CD4-positive, alpha-beta T cell treated with Interleukin-4 for 1 hour (primary cell): ENCODE measurements around the gene SEC23B.
"Not testable (repeated sequence)": the region's sequence is repeated elsewhere in the genome, so short reads cannot be mapped to it uniquely, and the experiment has no call there.

ENCODE experiments used
- DNase-seq, 2 donors: peaks; one replicate each; pipeline ENCODE4 v3.0.0-alpha.2; 2020 to 2022

SEC23B gene

GRCh38 chr20:18507218-18508191, at the start of gene SEC23B:
TSS of gene SEC23B (plus strand) at chr20:18507940. CDS start at chr20:18510836, 2,896 bp downstream.
- DNase-seq = peak; percentile 99

DNA sequence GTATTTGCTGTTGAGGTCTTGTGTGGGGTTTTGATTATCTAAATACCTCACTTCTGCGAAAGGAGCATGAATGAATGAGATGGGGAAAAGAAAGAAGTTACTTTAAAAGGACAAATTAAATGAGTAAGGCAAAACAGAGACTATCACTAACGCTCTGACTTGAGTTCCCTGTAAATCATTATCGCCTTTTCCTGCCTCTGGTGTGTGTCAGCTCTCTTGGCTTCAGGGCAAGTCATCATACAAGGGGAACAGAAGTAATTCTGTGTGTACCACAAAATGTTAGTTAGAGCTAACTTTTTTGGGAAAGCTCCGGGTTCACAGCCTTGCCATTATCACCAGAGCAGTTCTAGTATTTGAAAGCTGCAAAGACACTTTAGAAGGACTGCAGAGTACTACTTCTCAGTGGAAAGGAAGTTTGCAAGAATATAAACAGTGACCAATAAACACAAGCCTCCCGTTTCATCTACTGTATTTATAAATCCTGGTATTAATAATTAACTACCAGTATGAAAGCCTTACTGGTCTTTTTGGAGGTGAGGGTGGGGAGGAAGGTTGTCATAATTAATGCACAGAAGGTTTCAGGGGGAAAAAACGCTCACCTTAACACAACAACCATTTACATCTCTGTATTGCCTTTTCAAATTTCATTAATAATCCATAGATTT, 42.1 kb upstream of the SEC23B start:
- no peak for DNase-seq

GRCh38 chr20:18466574-18466893, 41.2 kb upstream of the SEC23B start:
- no peak for DNase-seq

- DNase-seq = peak; percentile 94 to 95
These were observed 40.6 kb upstream of the SEC23B start, which contains the start of the genes DZANK1 and POLR3F for GRCh38 chr20:18466894-18467730. TSS of gene DZANK1 (minus strand) at chr20:18467030. CDS start at chr20:18465358, 1,672 bp downstream. TSS of gene POLR3F (plus strand) at chr20:18467390. CDS start at chr20:18467507, 117 bp downstream.

GRCh38 chr20:18477218-18477617, 30.5 kb upstream of the SEC23B start:
- DNase-seq = no peak

DNA sequence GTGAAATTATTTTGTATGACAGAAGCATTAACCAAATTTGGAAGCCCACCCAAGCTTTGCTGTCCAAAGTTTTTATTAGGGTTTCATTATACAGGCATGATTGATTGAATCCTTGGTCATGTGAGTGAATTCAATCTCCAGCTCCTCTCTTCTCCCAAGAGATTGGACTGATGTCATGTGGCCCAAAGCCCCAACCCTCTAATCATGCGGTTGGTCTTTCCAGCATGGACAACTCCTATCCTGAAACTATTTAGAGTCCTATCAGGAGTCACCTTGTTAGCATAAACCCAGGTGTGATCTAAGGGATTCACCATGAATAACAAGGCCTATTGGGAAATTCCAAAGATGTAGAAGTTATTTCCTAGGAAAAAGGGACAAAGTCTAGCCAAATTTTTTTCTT, 29.9 kb upstream of the SEC23B start:
- DNase-seq = no peak

DNA sequence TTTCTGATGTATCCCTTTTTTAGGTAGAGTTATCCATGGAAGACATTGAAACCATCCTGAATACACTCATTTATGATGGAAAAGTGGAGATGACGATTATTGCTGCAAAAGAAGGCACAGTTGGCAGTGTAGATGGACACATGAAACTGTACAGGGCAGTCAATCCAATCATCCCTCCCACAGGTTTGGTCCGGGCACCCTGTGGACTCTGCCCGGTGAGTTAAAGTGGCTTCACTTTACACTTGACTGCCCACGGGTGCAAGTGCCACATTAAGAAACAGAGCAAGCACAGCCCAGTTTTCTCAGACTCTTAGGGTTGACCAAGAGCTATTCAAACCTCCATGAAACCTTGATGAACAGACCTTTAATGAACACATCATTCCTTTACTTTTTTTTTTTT, 26.1 kb upstream of the SEC23B start:
- no peak for DNase-seq

GRCh38 chr20:18488301-18488700, 19.4 kb upstream of the SEC23B start:
- no peak for DNase-seq

DNA sequence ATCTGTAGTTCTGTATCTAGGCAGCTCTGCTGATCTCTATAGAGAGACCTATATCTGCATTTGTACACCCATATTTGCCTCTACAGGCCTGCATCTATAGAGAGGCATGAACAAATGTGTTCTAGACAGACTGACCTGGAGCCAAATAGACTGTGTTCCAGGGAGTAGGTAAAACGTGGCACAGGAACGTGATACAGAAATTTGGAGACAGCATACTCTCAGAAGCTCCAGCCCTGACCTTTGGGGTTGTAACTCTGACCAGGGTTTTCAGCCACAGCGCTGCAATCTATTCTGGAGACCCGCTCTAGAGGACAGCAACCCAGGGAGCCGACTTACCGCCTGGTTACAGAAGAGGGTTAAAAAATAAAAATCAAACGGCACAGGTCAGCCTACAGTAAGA, 11.7 kb upstream of the SEC23B start:
- no peak for DNase-seq

DNA sequence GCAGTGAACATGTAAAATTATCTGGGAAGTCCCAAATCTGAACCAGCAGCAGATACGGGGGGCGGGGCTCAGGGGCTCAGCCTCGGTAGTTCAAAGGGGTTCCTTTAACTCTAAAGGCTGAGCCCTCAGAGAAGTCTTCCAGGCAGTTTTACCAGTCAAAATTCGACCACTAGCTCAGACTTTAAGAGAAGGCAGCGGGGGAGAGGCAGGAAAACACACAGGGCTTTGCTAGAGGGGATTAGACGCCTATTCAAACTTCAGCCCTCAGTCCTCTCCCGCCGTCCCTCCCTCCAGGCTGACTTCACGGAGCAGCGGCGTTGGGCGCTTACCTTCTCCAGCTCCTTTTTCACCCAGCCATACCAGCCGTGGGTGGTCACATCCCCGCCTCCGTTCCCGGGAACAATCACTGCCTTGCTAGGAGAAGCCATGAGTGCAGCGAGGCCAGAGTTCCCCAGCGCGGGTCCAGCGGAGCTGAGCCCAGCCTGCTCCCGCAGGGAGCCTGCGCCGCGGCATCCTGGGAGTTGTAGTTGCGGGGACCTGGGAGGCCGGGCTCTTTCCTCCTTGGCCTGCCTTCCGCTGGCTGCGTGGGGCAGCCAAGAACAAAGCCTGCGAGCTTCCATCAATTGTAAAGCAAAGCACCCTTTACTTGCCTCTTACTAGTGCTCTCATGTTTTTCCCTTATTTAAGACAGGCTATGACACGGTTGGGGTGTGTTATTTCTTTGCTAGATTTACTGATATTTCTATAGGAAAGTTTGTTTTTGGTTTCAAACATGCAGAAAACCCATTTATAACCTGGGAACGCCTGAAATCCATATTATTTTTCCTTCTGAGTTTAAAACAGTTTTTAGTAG, 10.8 kb upstream of the SEC23B start, which contains the start of gene RBBP9:
Gene RBBP9 (minus strand): TSS at position 486 of the 853 bp plus-strand sequence. CDS start 58 bp downstream, at position 428.
- peak; percentile 78 to 79 for DNase-seq

DNA sequence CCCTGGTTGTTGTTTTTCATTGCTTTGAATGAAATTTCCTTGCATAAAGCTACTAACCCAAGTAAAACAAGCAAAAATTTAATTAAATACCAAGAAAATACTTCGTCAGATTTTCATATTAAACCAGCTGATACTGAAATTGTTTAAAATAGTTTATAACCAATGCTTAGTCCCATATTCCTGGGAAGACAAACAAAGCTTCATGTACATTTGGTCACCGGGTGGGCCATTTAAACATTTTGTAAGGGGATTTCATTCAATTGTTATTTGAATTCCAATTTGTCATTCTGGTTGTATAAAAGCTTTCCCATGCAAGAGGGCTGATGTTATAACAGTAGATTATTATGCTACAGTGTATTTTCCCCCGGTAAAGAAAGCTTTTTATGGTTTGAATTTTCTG, 10.1 kb upstream of the SEC23B start:
- DNase-seq = no peak

DNA sequence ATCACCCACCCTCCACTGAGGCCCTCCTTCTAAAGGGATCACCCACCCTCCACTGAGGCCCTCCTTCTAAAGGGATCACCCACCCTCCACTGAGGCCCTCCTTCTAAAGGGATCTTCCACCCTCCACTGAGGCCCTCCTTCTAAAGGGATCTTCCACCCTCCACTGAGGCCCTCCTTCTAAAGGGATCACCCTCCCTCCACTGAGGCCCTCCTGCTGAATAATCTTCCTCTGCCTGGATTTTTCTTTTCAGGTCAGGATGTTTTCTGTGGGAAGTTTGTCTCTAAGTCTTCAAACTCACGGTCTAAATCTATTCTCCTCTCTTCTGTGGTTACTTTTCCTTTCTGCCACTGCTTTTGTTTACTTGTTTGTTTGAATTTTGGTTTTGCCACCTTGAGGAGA, 6.1 kb upstream of the SEC23B start:
- DNase-seq = not testable (repeated sequence)

- DNase-seq = peak in 1 of 2 donors; percentile 28
These were observed 3.2 kb upstream of the SEC23B start for GRCh38 chr20:18504479-18505060.

- DNase-seq = no peak
These were observed 996 bp upstream of the SEC23B start for GRCh38 chr20:18506744-18507143.

DNA sequence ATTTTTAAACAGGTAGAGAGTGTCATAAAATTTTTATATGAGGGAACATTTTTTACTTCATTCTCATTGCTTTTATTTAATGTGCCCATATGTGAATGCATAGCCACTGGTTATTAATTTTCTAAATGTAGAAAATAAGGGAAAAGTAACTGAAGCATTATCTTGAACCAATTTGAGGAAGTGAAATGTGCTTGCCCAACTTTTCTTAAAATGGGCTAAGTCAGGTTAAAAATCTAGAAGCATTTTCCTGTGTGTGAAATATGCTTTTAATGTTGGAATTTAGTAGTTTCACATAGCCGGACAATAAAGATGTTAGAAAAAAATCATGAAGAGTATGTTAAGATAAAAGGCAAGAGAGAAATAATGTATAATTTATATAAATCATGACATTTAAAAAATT, 3.8 kb downstream of the SEC23B start:
- DNase-seq = no peak

GRCh38 chr20:18513208-18513607, 5.5 kb downstream of the SEC23B start:
- no peak for DNase-seq

DNA sequence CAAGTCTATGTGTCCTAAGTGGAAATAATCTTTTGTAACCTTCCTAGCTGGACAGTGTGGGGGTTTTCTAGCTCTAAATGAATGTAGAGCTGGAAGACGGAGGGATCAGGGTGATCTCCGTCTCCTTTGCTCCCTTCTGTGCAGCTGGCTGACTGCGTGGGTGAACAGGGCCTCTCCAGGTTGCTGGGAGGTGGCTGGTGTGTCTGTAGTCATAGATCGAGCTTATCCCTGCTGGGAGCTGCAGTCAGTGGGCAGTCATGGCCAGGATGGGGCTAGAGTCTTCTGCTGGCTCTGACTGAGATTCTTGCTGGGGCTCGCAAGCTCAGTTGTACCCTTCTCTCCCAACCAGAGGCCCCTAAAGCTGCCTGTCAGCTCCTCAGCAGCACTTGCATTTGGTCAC, 6.4 kb downstream of the SEC23B start:
- no peak for DNase-seq

GRCh38 chr20:18515973-18516372, 8.2 kb downstream of the SEC23B start:
- DNase-seq = no peak

- DNase-seq = not testable (repeated sequence)
These were observed 14.3 kb downstream of the SEC23B start for GRCh38 chr20:18522066-18522465.

GRCh38 chr20:18523066-18523465, 15.3 kb downstream of the SEC23B start:
- DNase-seq = no peak

DNA sequence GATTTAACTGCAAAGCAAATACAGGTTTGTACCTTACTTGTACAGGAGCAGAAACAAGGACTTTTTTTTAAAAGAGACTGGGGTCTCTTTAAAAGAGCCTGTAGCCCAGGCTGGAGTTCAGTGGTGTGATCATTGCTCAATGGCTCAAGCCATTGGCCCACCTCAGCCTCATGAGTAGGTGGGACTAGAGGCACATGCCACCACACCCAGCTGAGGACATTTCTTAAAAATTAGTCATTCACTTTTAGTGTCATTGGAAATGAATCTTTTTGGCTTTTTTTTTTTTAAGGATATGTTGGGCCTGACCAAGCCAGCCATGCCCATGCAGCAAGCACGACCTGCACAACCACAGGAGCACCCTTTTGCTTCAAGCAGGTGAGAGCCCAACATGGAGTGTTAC, 16.9 kb downstream of the SEC23B start:
- no peak for DNase-seq
